Measurements from ENCODE around the gene SLC50A1. TPM values are rescaled to one million over a fixed set of nuclear protein-coding genes. Genes with fewer than 3 reads are reported as not detected.

The SLC50A1 gene
- total and polyA plus RNA-seq, 11 donors = 5.4 to 36.0 (median 10.5) TPM

DNA sequence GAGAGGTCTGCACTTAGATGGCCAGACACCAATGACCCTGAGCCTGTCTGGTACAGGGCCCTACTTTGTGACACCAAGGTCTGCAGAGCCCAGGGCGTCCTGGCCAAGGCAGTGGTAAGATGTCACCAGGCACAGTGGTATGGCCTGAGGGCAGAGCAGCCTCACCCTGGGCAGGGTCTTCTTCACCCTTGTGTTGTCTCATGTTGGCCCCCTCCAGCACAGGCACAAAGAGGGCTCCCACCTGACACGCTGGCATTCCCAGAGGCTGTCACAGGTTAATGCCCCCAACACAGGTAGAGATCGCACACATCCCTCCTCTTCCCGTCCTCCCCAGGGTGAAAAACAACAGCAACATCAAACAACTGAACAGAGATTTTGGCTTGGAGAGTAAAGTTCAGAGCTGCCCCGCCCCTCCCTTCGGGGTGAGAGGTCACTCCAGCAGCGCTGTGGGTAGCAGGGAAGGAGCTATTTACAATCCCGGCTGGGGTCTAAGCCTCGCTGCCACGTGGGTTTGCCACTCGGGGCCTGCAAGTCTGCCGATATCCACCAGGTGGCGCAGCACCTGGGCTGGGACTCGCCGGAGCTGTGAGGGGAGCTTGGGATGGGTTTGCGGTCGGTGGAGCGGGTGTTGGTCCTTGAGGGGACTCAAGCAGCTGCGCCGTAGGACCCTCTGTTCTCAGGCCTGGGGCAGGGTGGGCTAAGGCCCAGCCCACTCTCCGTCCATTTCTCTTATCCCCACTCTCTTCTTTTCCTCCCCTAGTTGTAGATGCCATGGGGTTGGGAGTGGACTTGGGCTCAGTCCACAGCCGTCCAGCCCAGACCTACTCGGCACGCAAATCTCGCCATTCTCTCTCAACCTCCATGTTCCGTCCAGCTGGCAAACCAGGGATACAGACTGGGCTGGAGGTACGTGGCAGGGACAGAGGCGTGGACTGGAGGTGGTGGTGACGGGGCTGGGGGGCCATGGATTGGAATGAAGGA, 44.3 kb upstream of the SLC50A1 start:
- intact Hi-C loops (cut with DNase I) = loop anchor here (1.0 to 5.0 kb wide), 5 partner anchors 36 to 78 kb away; partner anchors contain the start of gene EFNA1 (in 9 of the 10)
- Histone ChIP-seq H3K27me3 (peaks cover 0 to 5% (median 0%) of the 10 kb centered on the region in 9 donors), H3K36me3 (no peaks in the 10 kb centered on the region), H3K9me3 (no peaks in the 10 kb centered on the region), H3K4me3 (no peak overlapping the region), H3K4me1 (peaks cover 7 to 32% (median 17%) of the 10 kb centered on the region in 12 donors), H3K27ac (no peak overlapping the region)
- DNase-seq (peak; percentile 73 to 91 (median 80)), ATAC-seq (peak in 3 of 4 donors; percentile 53 to 70 (median 65))
- TF ChIP-seq, protein P1, sequence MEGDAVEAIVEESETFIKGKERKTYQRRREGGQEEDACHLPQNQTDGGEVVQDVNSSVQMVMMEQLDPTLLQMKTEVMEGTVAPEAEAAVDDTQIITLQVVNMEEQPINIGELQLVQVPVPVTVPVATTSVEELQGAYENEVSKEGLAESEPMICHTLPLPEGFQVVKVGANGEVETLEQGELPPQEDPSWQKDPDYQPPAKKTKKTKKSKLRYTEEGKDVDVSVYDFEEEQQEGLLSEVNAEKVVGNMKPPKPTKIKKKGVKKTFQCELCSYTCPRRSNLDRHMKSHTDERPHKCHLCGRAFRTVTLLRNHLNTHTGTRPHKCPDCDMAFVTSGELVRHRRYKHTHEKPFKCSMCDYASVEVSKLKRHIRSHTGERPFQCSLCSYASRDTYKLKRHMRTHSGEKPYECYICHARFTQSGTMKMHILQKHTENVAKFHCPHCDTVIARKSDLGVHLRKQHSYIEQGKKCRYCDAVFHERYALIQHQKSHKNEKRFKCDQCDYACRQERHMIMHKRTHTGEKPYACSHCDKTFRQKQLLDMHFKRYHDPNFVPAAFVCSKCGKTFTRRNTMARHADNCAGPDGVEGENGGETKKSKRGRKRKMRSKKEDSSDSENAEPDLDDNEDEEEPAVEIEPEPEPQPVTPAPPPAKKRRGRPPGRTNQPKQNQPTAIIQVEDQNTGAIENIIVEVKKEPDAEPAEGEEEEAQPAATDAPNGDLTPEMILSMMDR (IDR thresholded peaks at IDR 0.05) = peak; percentile 95 to 99 (median 98)
- no peak for TF ChIP-seq POLR2A (IDR thresholded peaks at IDR 0.05)
- 22 to 28% (median 26%) methylated on average over 27 to 29 of the region's 29 CpGs for WGBS, 4 donors

DNA sequence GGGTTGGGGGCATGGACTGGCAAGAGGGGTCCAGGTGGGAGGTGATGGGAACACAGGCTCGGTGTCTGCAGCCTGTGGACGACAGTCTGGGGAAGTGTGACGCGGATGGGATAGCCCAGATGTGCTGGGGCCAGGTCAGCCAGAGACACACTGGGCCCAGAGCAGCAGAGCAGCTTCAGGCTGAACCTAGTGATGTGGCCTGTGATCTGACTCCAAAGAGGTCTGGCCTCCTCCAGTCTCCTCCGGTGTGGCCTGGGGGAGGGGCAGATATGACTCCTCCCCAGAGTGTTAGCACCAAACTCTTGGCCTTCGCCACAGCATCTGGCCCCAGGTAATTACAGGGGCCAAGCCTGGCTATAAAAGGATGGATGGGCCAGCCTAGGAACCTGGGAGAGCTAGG, 43.5 kb upstream of the SLC50A1 start:
- Histone ChIP-seq H3K4me3 (no peak overlapping the region), H3K27me3 (peaks cover 0 to 5% (median 0%) of the 10 kb centered on the region in 9 donors), H3K36me3 (no peaks in the 10 kb centered on the region), H3K27ac (no peak overlapping the region), H3K9me3 (no peaks in the 10 kb centered on the region), H3K4me1 (peaks cover 7 to 26% (median 17%) of the 10 kb centered on the region in 12 donors)
- ATAC-seq (no peak), DNase-seq (no peak)
- 85 to 93% (median 88%) methylated on average over 6 of the region's 6 CpGs for WGBS, 4 donors
- no peak for TF ChIP-seq POLR2A (IDR thresholded peaks at IDR 0.05)
- TF ChIP-seq, protein P1 (IDR thresholded peaks at IDR 0.05) = no peak
- intact Hi-C loops (cut with DNase I) = loop anchor here in 9 of 10 donors (1.0 to 5.0 kb wide), 3 partner anchors 35 to 75 kb away; partner anchors contain the start of gene EFNA1 (in 9 of the 9)

DNA sequence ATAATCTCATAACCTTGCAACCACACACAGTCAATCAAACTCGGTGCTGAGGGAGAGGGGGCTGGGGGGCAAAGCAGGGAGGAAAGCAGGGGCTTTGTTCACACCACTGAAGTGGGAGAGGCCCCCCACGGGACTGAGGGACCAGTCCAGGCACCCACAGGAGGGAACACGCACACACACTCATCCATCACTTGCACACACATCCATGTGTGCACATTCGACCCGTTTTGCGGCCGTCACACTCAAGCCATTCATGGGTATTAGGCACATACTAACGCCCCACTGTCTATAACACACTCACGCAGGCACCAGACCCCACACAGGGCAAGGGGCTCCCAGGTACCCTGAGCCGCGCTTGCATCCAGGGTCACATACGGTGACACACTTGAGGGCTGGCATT, 43.0 kb upstream of the SLC50A1 start:
- no peak for TF ChIP-seq POLR2A (IDR thresholded peaks at IDR 0.05)
- TF ChIP-seq, protein P1 (IDR thresholded peaks at IDR 0.05) = no peak
- Histone ChIP-seq H3K9me3 (no peaks in the 10 kb centered on the region), H3K4me1 (peaks cover 7 to 26% (median 17%) of the 10 kb centered on the region in 12 donors), H3K27me3 (peaks cover 0 to 5% (median 0%) of the 10 kb centered on the region in 9 donors), H3K36me3 (no peaks in the 10 kb centered on the region), H3K4me3 (no peak overlapping the region), H3K27ac (no peak overlapping the region)
- 87 to 97% (median 91%) methylated on average over 12 of the region's 12 CpGs for WGBS, 4 donors
- no peak for DNase-seq
- intact Hi-C loops (cut with DNase I) = loop anchor here in 9 of 10 donors (1.0 to 5.0 kb wide), 3 partner anchors 35 to 75 kb away; partner anchors contain the start of gene EFNA1 (in 9 of the 9)
- no peak for ATAC-seq
